BJ (cell line): ENCODE results near the gene SLC7A7. TPM values are rescaled to one million over a fixed set of nuclear protein-coding genes. Genes with fewer than 3 reads are reported as not detected.
"Not testable (repeated sequence)": the region's sequence is repeated elsewhere in the genome, so short reads cannot be mapped to it uniquely, and the experiment has no call there.

Source experiments
- CTCF ChIA-PET: fragments of 350-600 bp; formaldehyde crosslinking; extraction: SDS; loops from one replicate; lab custom pipeline; 2021; ENCODE audit warnings: antibody characterized with exemption, inconsistent platforms; lab: Yijun Ruan, JAX
- POLR2A ChIA-PET: fragments of 300-600 bp; sonication (Branson Sonifier 250); formaldehyde crosslinking; extraction: SDS; loops from one replicate; lab custom pipeline; 2021; ENCODE audit warnings: antibody characterized with exemption; lab: Charles Lee
- DNase-seq: peaks from one replicate; pipeline ENCODE4 v3.0.0-alpha.2; 2011; ENCODE audit warnings: low read depth
- H3K27me3 ChIP-seq: 2 replicates; pipeline ENCODE4 v1.6.0; 2011; ENCODE audit warnings: low read length; ENCODE audit not compliant: control insufficient read depth, insufficient read depth
- H3K36me3 ChIP-seq: 2 replicates; pipeline ENCODE4 v1.5.1; 2011; ENCODE audit warnings: low read length; ENCODE audit not compliant: control insufficient read depth, insufficient read depth
- H3K4me3 ChIP-seq: 2 replicates; pipeline ENCODE4 v1.5.1; 2011; ENCODE audit warnings: low read depth, mild to moderate bottlenecking, control low read depth, low read length
- CTCF ChIP-seq: IDR thresholded peaks from 2 replicates; pipeline ENCODE4 v1.5.1; 2011; ENCODE audit warnings: low read depth, mild to moderate bottlenecking, control low read depth, inconsistent platforms, low read length, moderate library complexity; ENCODE audit not compliant: insufficient read depth
- polyA plus RNA-seq: library from polyadenylated mRNA; depleted of rRNA; stranded (reverse); fragments of >200 nt; gene quantifications from 2 replicates; pipeline ENCODE4 v1.2.3, GENCODE V29; 2011

SLC7A7 gene
- polyA plus RNA-seq, 1 experiment = 7.5 TPM

GRCh38 chr14:22797017-22797917, 18.0 kb downstream of the SLC7A7 start:
- ChIA-PET CTCF (no interaction called here), POLR2A (no interaction called here)
- Histone ChIP-seq H3K27me3 (peaks cover 5% of the 10 kb centered on the region), H3K36me3 (no peaks in the 10 kb centered on the region), H3K4me3 (no peak overlapping the region)
- no peak for DNase-seq
- no peak for TF ChIP-seq CTCF

- no peak for TF ChIP-seq CTCF
- ChIA-PET POLR2A (no interaction called here), CTCF (no interaction called here)
- H3K4me3 ChIP-seq = no peak overlapping the region
- H3K36me3 ChIP-seq = no peaks in the 10 kb centered on the region
- DNase-seq = no peak
- peaks cover 5% of the 10 kb centered on the region for H3K27me3 ChIP-seq
These were observed 19.0 kb downstream of the SLC7A7 start for GRCh38 chr14:22796087-22796707.

- CTCF ChIA-PET = no interaction called here
- POLR2A ChIA-PET = no interaction called here
- no peak for TF ChIP-seq CTCF
These were observed 20.7 kb downstream of the SLC7A7 start for GRCh38 chr14:22794551-22794951.

GRCh38 chr14:22793976-22794375, 21.3 kb downstream of the SLC7A7 start:
- ChIA-PET CTCF (no interaction called here), POLR2A (no interaction called here)
- no peak for TF ChIP-seq CTCF
- no peaks in the 10 kb centered on the region for H3K36me3 ChIP-seq
- DNase-seq = no peak
- H3K4me3 ChIP-seq = no peak overlapping the region
- peaks cover 5% of the 10 kb centered on the region for H3K27me3 ChIP-seq

More at GRCh38 chr14:22794551-22794951, 20.7 kb downstream of the SLC7A7 start:
- no peak overlapping the region for H3K4me3 ChIP-seq
- no peak for DNase-seq
- peaks cover 5% of the 10 kb centered on the region for H3K27me3 ChIP-seq
- no peaks in the 10 kb centered on the region for H3K36me3 ChIP-seq

GRCh38 chr14:22793550-22793949, 21.7 kb downstream of the SLC7A7 start:
- DNase-seq, H3K36me3 ChIP-seq, H3K4me3 ChIP-seq, H3K27me3 ChIP-seq, CTCF ChIA-PET, POLR2A ChIA-PET: not testable (repeated sequence)
